Measurements from ENCODE around the gene INHBA. TPM values are rescaled to one million over a fixed set of nuclear protein-coding genes. Genes with fewer than 3 reads are reported as not detected.

The INHBA gene
- total RNA-seq: not detected

GRCh38 chr7:41702635-41703371 is at the start of gene INHBA:
TSS of gene INHBA (minus strand) at chr7:41703090. CDS start at chr7:41700374, 2,716 bp downstream.
- H3K4me3 Mint-ChIP-seq: no peak within 1 kb of the TSS
- peaks cover 85% of the 10 kb centered on the region for H3K27me3 Mint-ChIP-seq
- H3K9me3 Mint-ChIP-seq: no peaks in the 10 kb centered on the region
- no peak for DNase-seq
- H3K36me3 Mint-ChIP-seq: no peaks in the 10 kb centered on the region
- H3K27ac Mint-ChIP-seq: no peak within 1 kb of the TSS
- H3K4me1 Mint-ChIP-seq: peaks cover 22% of the 10 kb centered on the region

- peaks cover 13% of the 10 kb centered on the region for H3K27me3 Mint-ChIP-seq
- H3K9me3 Mint-ChIP-seq: peaks cover 3% of the 10 kb centered on the region
- H3K27ac Mint-ChIP-seq: no peak overlapping the region
- DNase-seq: no peak
- H3K4me3 Mint-ChIP-seq: no peak overlapping the region
- no peaks in the 10 kb centered on the region for H3K36me3 Mint-ChIP-seq
- no peaks in the 10 kb centered on the region for H3K4me1 Mint-ChIP-seq
Observed at GRCh38 chr7:41752615-41753014, 49.7 kb upstream of the INHBA start.

GRCh38 chr7:41750661-41751540 is 48.0 kb upstream of the INHBA start:
- no peaks in the 10 kb centered on the region for H3K9me3 Mint-ChIP-seq
- no peak overlapping the region for H3K4me3 Mint-ChIP-seq
- H3K27me3 Mint-ChIP-seq: peaks cover 14% of the 10 kb centered on the region
- DNase-seq: no peak
- no peaks in the 10 kb centered on the region for H3K36me3 Mint-ChIP-seq
- H3K4me1 Mint-ChIP-seq: no peaks in the 10 kb centered on the region
- no peak overlapping the region for H3K27ac Mint-ChIP-seq

DNA sequence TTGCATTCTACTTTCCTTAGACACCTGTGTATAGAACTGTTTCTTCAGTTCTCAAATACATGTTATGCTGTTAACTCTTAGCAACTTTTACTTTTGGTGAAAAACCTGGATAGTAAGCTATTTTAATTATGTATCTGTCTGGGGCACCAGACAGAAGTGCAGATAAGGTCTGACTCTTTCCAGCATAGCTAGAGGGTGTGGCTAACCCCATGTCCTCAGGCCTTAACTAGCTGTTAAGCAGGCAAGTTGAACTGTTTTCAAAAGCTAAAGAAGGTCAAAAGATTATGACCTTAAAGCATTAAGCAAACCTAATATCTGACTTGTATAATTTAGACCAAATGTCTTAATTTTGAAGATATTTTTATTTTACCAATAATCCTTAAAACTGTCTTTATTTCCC is 45.1 kb upstream of the INHBA start:
- Mint-ChIP-seq H3K9me3 (peaks cover 1% of the 10 kb centered on the region), H3K4me3 (no peak overlapping the region), H3K36me3 (no peaks in the 10 kb centered on the region), H3K4me1 (no peaks in the 10 kb centered on the region), H3K27ac (no peak overlapping the region), H3K27me3 (peaks cover 31% of the 10 kb centered on the region)
- DNase-seq: no peak

DNA sequence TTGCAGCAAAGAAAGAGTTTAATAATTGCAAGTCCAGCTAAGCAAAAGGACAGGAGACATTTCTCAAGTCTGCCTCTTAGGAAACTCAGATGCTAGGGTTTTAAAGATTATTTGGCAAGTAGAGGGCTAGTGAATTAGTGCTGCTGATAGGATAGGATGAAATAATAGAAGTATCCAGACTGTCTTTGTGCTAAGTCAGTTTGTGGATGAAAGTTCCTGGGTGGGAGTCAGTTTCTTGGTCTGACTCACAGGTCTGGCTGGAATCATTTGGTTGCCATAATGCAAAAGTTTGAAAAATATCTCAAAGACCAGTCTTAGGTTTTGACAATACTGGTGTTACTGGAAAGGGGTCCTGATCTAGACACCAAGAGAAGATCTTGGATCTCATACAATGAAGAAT is 42.6 kb upstream of the INHBA start:
- Mint-ChIP-seq H3K27me3 (peaks cover 25% of the 10 kb centered on the region), H3K36me3 (no peaks in the 10 kb centered on the region), H3K27ac (no peak overlapping the region), H3K9me3 (peaks cover 11% of the 10 kb centered on the region), H3K4me3 (no peak overlapping the region), H3K4me1 (no peaks in the 10 kb centered on the region)
- DNase-seq: no peak

DNA sequence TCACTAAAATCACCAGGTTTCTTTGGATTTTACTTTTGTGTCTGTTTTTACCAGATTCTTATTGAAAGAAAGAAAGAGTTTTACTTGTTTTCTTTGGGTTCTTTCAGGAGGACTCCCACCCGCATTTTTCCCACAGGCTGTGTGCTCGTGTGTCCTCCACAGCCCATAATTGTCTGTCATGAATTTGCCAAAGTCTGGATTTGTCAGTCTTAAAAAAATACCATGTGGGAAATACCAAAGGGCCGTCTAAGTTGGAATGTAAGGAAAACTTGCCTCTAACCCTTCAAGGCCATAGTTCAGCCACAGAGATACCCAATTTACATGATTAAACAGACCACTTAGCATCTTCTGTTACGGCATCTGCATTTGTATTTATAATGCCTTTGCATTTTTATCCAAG is 41.3 kb upstream of the INHBA start:
- DNase-seq: no peak
- Mint-ChIP-seq H3K27me3 (peaks cover 25% of the 10 kb centered on the region), H3K4me3 (no peak overlapping the region), H3K9me3 (peaks cover 11% of the 10 kb centered on the region), H3K27ac (no peak overlapping the region), H3K36me3 (no peaks in the 10 kb centered on the region), H3K4me1 (no peaks in the 10 kb centered on the region)

GRCh38 chr7:41742401-41743020 is 39.6 kb upstream of the INHBA start:
- H3K4me1 Mint-ChIP-seq: no peaks in the 10 kb centered on the region
- peaks cover 18% of the 10 kb centered on the region for H3K27me3 Mint-ChIP-seq
- H3K36me3 Mint-ChIP-seq: no peaks in the 10 kb centered on the region
- DNase-seq: no peak
- peaks cover 11% of the 10 kb centered on the region for H3K9me3 Mint-ChIP-seq
- H3K4me3 Mint-ChIP-seq: no peak overlapping the region
- no peak overlapping the region for H3K27ac Mint-ChIP-seq

DNA sequence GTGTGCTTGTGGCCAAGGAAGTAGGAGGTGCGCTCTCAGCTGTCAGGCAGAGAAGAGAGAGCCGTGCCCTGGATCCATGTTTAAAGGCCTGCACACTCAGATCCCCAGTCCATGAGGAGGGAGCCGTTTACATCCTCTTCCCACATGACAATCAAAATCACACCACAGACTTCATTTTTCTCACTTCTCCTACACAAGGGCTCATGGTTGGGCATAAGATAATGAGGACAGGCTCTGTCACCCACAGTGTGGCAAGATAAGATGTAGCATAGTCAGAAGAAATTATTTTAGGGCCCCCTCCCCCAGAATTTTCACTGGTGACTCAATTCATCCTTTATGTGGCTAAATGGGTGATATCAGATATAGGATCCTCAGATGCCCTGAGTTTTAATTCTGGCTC is 35.9 kb upstream of the INHBA start:
- peaks cover 16% of the 10 kb centered on the region for H3K27me3 Mint-ChIP-seq
- no peak overlapping the region for H3K27ac Mint-ChIP-seq
- no peaks in the 10 kb centered on the region for H3K4me1 Mint-ChIP-seq
- no peak overlapping the region for H3K4me3 Mint-ChIP-seq
- peaks cover 11% of the 10 kb centered on the region for H3K9me3 Mint-ChIP-seq
- H3K36me3 Mint-ChIP-seq: no peaks in the 10 kb centered on the region
- DNase-seq: no peak

DNA sequence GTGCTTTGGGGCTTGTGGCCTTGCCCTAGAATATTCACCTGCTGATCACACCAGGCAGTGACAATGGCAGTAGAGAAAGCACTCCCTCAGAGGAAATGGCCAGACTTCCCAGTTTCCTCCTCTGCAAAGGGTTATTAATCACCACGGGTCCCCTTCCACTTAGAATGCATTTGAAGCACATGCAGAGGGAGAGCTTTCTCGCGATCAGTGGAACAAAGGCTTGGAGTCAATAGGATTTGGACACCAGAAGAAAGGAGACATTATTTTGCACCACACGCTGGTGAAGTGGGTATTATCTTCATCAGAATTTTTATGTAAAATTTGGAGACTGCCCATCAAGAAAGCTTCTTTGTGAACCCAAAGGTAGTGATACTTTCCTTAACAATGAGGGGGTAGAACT is 35.4 kb upstream of the INHBA start:
- Mint-ChIP-seq H3K9me3 (peaks cover 10% of the 10 kb centered on the region), H3K27me3 (peaks cover 20% of the 10 kb centered on the region), H3K27ac (no peak overlapping the region), H3K4me3 (no peak overlapping the region), H3K4me1 (no peaks in the 10 kb centered on the region), H3K36me3 (no peaks in the 10 kb centered on the region)
- DNase-seq: no peak

- Mint-ChIP-seq H3K4me1 (peaks cover 11% of the 10 kb centered on the region), H3K4me3 (no peak overlapping the region), H3K27me3 (peaks cover 26% of the 10 kb centered on the region), H3K27ac (no peak overlapping the region), H3K36me3 (no peaks in the 10 kb centered on the region), H3K9me3 (peaks cover 3% of the 10 kb centered on the region)
- DNase-seq: no peak
Observed at GRCh38 chr7:41735206-41735605, 32.3 kb upstream of the INHBA start.

- peaks cover 3% of the 10 kb centered on the region for H3K9me3 Mint-ChIP-seq
- DNase-seq: no peak
- H3K27me3 Mint-ChIP-seq: peaks cover 29% of the 10 kb centered on the region
- no peak overlapping the region for H3K27ac Mint-ChIP-seq
- H3K4me3 Mint-ChIP-seq: no peak overlapping the region
- no peaks in the 10 kb centered on the region for H3K36me3 Mint-ChIP-seq
- H3K4me1 Mint-ChIP-seq: peaks cover 11% of the 10 kb centered on the region
Observed at GRCh38 chr7:41732843-41733306, 30.0 kb upstream of the INHBA start.

GRCh38 chr7:41732436-41732785 is 29.5 kb upstream of the INHBA start:
- peaks cover 3% of the 10 kb centered on the region for H3K9me3 Mint-ChIP-seq
- H3K36me3 Mint-ChIP-seq: no peaks in the 10 kb centered on the region
- no peak overlapping the region for H3K4me3 Mint-ChIP-seq
- no peak overlapping the region for H3K27ac Mint-ChIP-seq
- peaks cover 29% of the 10 kb centered on the region for H3K27me3 Mint-ChIP-seq
- peaks cover 11% of the 10 kb centered on the region for H3K4me1 Mint-ChIP-seq
- DNase-seq: no peak

GRCh38 chr7:41731493-41732435 is 28.9 kb upstream of the INHBA start:
- H3K27ac Mint-ChIP-seq: no peak overlapping the region
- DNase-seq: no peak
- no peak overlapping the region for H3K4me3 Mint-ChIP-seq
- H3K27me3 Mint-ChIP-seq: peaks cover 29% of the 10 kb centered on the region
- H3K4me1 Mint-ChIP-seq: peaks cover 11% of the 10 kb centered on the region
- peaks cover 3% of the 10 kb centered on the region for H3K9me3 Mint-ChIP-seq
- no peaks in the 10 kb centered on the region for H3K36me3 Mint-ChIP-seq

- no peak for DNase-seq
- Mint-ChIP-seq H3K4me3 (no peak overlapping the region), H3K4me1 (peaks cover 11% of the 10 kb centered on the region), H3K36me3 (no peaks in the 10 kb centered on the region), H3K27me3 (peaks cover 21% of the 10 kb centered on the region), H3K9me3 (peaks cover 3% of the 10 kb centered on the region), H3K27ac (no peak overlapping the region)
Observed at GRCh38 chr7:41730668-41731067, 27.8 kb upstream of the INHBA start.
